WERI-Rb-1 (cell line): Measurements from ENCODE around the gene GBP7.
"Not testable (repeated sequence)": the region's sequence is repeated elsewhere in the genome, so short reads cannot be mapped to it uniquely, and the experiment has no call there.

Source experiments
- DNase-seq: peaks from one replicate; pipeline ENCODE4 v3.0.0-alpha.2; 2020
- H3K27ac ChIP-seq: fragments of 250-450 bp; sonication (Bioruptor Pico); 2 replicates; pipeline ENCODE4 v1.5.1; 2020; ENCODE audit warnings: mild to moderate bottlenecking, moderate library complexity
- H3K27me3 ChIP-seq: fragments of 250-450 bp; sonication (Bioruptor Pico); 2 replicates; pipeline ENCODE4 v1.5.1; 2021; ENCODE audit warnings: mild to moderate bottlenecking, low read depth, moderate library complexity; ENCODE audit not compliant: insufficient read depth, severe bottlenecking
- H3K36me3 ChIP-seq: fragments of 250-450 bp; sonication (Bioruptor Pico); 2 replicates; pipeline ENCODE4 v1.5.1; 2020; ENCODE audit warnings: mild to moderate bottlenecking, moderate library complexity
- H3K4me3 ChIP-seq: 2 replicates; pipeline ENCODE4 v1.5.1; 2011; ENCODE audit warnings: low read depth, mild to moderate bottlenecking, control low read depth, low read length
- H3K9me3 ChIP-seq: fragments of 250-450 bp; sonication (Bioruptor Pico); 2 replicates; pipeline ENCODE4 v1.5.1; 2021; ENCODE audit warnings: mild to moderate bottlenecking, moderate library complexity; ENCODE audit not compliant: severe bottlenecking
- TF ChIP-seq, protein P1 (sequence below): IDR thresholded peaks from 2 replicates; pipeline ENCODE4 v1.5.1; 2011; ENCODE audit warnings: low read depth, mild to moderate bottlenecking, control low read depth, inconsistent platforms, low read length

The GBP7 gene

GRCh38 chr1:89130716-89131115 lies 45.1 kb downstream of the GBP7 start:
- TF ChIP-seq, protein P1, sequence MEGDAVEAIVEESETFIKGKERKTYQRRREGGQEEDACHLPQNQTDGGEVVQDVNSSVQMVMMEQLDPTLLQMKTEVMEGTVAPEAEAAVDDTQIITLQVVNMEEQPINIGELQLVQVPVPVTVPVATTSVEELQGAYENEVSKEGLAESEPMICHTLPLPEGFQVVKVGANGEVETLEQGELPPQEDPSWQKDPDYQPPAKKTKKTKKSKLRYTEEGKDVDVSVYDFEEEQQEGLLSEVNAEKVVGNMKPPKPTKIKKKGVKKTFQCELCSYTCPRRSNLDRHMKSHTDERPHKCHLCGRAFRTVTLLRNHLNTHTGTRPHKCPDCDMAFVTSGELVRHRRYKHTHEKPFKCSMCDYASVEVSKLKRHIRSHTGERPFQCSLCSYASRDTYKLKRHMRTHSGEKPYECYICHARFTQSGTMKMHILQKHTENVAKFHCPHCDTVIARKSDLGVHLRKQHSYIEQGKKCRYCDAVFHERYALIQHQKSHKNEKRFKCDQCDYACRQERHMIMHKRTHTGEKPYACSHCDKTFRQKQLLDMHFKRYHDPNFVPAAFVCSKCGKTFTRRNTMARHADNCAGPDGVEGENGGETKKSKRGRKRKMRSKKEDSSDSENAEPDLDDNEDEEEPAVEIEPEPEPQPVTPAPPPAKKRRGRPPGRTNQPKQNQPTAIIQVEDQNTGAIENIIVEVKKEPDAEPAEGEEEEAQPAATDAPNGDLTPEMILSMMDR, result no peak
- DNase-seq, result no peak
- no peak overlapping the region for H3K27ac ChIP-seq
- H3K9me3 ChIP-seq, result no peaks in the 10 kb centered on the region
- no peak overlapping the region for H3K4me3 ChIP-seq
- peaks cover 5% of the 10 kb centered on the region for H3K27me3 ChIP-seq
- H3K36me3 ChIP-seq, result no peaks in the 10 kb centered on the region

GRCh38 chr1:89129911-89130310 lies 45.9 kb downstream of the GBP7 start:
- Histone ChIP-seq H3K27me3 (peaks cover 5% of the 10 kb centered on the region), H3K36me3 (no peaks in the 10 kb centered on the region), H3K27ac (no peak overlapping the region), H3K9me3 (no peaks in the 10 kb centered on the region), H3K4me3 (no peak overlapping the region)
- TF ChIP-seq, protein P1, result no peak
- no peak for DNase-seq

- H3K27me3 ChIP-seq, H3K9me3 ChIP-seq, H3K4me3 ChIP-seq, H3K36me3 ChIP-seq, DNase-seq, H3K27ac ChIP-seq: not testable (repeated sequence)
Observed at GRCh38 chr1:89128003-89128458, 47.8 kb downstream of the GBP7 start.

GRCh38 chr1:89126602-89127565 lies 48.9 kb downstream of the GBP7 start:
- H3K9me3 ChIP-seq, DNase-seq, H3K27ac ChIP-seq, H3K27me3 ChIP-seq, H3K4me3 ChIP-seq, H3K36me3 ChIP-seq: not testable (repeated sequence)

- H3K36me3 ChIP-seq, result no peaks in the 10 kb centered on the region
- no peak within 1 kb of the TSS for H3K4me3 ChIP-seq
- peaks cover 5% of the 10 kb centered on the region for H3K27me3 ChIP-seq
- DNase-seq, result no peak
- no peaks in the 10 kb centered on the region for H3K9me3 ChIP-seq
- H3K27ac ChIP-seq, result no peak within 1 kb of the TSS
- TF ChIP-seq, protein P1, result no peak
Observed at GRCh38 chr1:89125913-89126580, 49.8 kb downstream of the GBP7 start, which contains the start of gene GBP2. Gene GBP2, minus strand, starts transcription at chr1:89126114. Its CDS starts 4,148 bp downstream, at chr1:89121966.

DNA sequence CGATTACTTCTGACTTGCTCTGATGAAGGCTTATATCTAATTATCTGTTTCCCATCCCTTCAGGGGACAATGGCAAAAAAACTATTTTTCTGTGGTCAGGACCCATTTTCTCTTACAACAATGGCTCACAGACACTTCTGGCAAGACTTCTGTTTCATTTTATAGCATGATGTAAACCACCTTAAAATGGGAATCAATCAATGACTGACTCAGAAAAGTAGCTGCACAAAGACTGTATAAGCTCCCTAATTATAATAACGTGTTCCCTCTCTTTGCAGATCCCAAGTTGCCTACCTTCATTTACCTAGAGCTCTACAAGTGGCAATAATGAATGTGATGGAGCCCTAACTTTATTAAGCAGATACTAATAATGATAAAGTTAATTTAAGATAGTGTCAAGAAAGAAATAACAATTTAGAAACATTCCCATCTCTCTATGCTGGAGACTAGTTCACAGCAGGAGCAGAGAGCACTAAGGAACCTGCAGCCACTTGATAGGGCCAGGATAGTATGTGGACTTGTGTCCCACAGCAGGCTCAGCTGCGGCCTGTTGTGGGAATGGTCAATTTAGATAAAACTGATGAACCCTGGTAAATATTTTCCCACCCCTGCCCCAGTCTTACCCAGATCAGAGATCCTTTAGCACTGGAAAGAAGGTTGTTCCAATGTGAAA lies 50.4 kb downstream of the GBP7 start:
- peaks cover 5% of the 10 kb centered on the region for H3K27me3 ChIP-seq
- no peak overlapping the region for H3K27ac ChIP-seq
- no peaks in the 10 kb centered on the region for H3K9me3 ChIP-seq
- H3K36me3 ChIP-seq, result no peaks in the 10 kb centered on the region
- DNase-seq, result no peak
- TF ChIP-seq, protein P1, result no peak
- no peak overlapping the region for H3K4me3 ChIP-seq
